Osteoblast (primary cell): Measurements from ENCODE around the gene OR52E2. TPM values are rescaled to one million over a fixed set of nuclear protein-coding genes. Genes with fewer than 3 reads are reported as not detected.

Experiments
- DNase-seq: peaks from one replicate; pipeline ENCODE4 v3.0.0; 2011; ENCODE audit warnings: low spot score, mixed read lengths; ENCODE audit not compliant: insufficient read length; ENCODE audit errors: missing footprints
- H2AFZ ChIP-seq: 2 replicates; pipeline ENCODE4 v1.6.0; 2011; ENCODE audit warnings: mild to moderate bottlenecking, low read length
- H3K27ac ChIP-seq: 2 replicates; pipeline ENCODE4 v1.5.1; 2011; ENCODE audit warnings: mild to moderate bottlenecking, low read depth, low read length, moderate library complexity
- H3K27me3 ChIP-seq: 2 replicates; pipeline ENCODE4 v1.6.0; 2012; ENCODE audit warnings: mild to moderate bottlenecking, control low read depth, inconsistent platforms, low read length, moderate library complexity; ENCODE audit not compliant: insufficient read depth
- H3K36me3 ChIP-seq: 2 replicates; pipeline ENCODE4 v1.5.1; 2011; ENCODE audit warnings: mild to moderate bottlenecking, low read length, control low read depth, moderate library complexity; ENCODE audit not compliant: insufficient read depth
- H3K4me1 ChIP-seq: 2 replicates; pipeline ENCODE4 v1.5.1; 2011; ENCODE audit warnings: mild to moderate bottlenecking, low read length, control low read depth, moderate library complexity; ENCODE audit not compliant: insufficient read depth
- H3K4me2 ChIP-seq: 2 replicates; pipeline ENCODE4 v1.6.0; 2011; ENCODE audit warnings: mild to moderate bottlenecking, low read length; ENCODE audit not compliant: insufficient read depth
- H3K4me3 ChIP-seq: fragments of 200-600 bp; sonication (generic); 3 replicates; pipeline ENCODE4 v1.5.1; 2012; ENCODE audit warnings: mild to moderate bottlenecking, low read length, inconsistent platforms; ENCODE audit not compliant: insufficient read depth
- H3K79me2 ChIP-seq: 2 replicates; pipeline ENCODE4 v1.6.0; 2012; ENCODE audit warnings: mild to moderate bottlenecking, low read length, control low read depth, inconsistent platforms; ENCODE audit not compliant: insufficient read depth
- H3K9me3 ChIP-seq: 2 replicates; pipeline ENCODE4 v1.5.1; 2011; ENCODE audit warnings: low read depth, low read length, control low read depth
- H4K20me1 ChIP-seq: 2 replicates; pipeline ENCODE4 v1.6.0; 2012; ENCODE audit warnings: mild to moderate bottlenecking, low read length, control low read depth; ENCODE audit not compliant: insufficient read depth
- CTCF ChIP-seq: IDR thresholded peaks from 2 replicates; pipeline ENCODE4 v1.5.1; 2011; ENCODE audit warnings: mild to moderate bottlenecking, low read depth, low read length, moderate library complexity; ENCODE audit errors: extremely low read depth
- total RNA-seq: library from RNA; depleted of rRNA; stranded (reverse); fragments of >200 nt; gene quantifications from 2 replicates; pipeline ENCODE4 v1.2.3, GENCODE V29; 2012

OR52E2 gene
- total RNA-seq, 1 donor = not detected

GRCh38 chr11:5083602-5084001, 24.2 kb upstream of the OR52E2 start:
- no peaks in the 10 kb centered on the region for H3K79me2 ChIP-seq
- no peaks in the 10 kb centered on the region for H3K9me3 ChIP-seq
- no peaks in the 10 kb centered on the region for H4K20me1 ChIP-seq
- H2AFZ ChIP-seq = no peak overlapping the region
- no peak for DNase-seq
- TF ChIP-seq CTCF = no peak
- H3K36me3 ChIP-seq = no peaks in the 10 kb centered on the region
- no peak overlapping the region for H3K4me3 ChIP-seq
- H3K27me3 ChIP-seq = no peaks in the 10 kb centered on the region
- H3K27ac ChIP-seq = no peak overlapping the region
- no peaks in the 10 kb centered on the region for H3K4me1 ChIP-seq
- H3K4me2 ChIP-seq = no peak overlapping the region

DNA sequence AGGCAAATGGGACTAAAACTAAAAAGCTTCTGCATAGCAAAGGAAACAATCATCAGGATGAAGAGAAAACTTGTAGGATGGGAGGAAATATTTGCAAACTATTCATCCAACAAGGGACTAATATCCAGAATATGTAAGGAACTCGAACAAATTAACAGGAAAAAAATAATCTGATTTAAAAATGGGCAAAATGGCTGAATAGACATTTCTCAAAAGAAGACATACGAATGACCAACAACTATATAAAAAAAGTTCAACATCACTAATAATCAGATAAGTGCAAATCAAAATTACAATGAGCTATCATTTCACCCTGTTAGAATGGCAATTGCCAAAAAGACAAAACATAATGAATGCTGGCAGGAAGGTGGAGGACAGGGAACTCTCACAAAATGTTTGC, 22.0 kb upstream of the OR52E2 start:
- TF ChIP-seq CTCF = no peak
- no peaks in the 10 kb centered on the region for H4K20me1 ChIP-seq

DNA sequence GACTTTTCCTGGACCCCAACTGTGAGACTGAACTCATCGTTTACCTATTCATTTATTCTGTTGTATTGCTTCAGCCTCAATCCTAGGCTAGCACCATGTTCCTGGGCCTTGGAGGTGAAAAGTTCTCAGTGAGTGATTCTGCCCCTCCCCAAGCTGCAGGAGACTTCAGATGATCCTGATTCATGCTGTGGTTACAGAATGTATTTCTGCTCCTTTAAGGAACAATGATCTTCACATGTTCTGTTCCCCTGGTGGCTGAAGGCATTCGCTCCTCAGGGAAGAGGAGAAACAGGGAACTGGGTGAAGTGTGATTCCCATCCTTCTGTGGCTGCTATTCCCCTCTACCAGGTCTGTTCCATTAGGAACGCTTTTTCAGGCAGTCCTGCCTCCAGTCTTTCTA, 12.4 kb upstream of the OR52E2 start:
- no peaks in the 10 kb centered on the region for H3K27me3 ChIP-seq
- no peak for DNase-seq
- H3K4me2 ChIP-seq = no peak overlapping the region
- H3K36me3 ChIP-seq = no peaks in the 10 kb centered on the region
- TF ChIP-seq CTCF = no peak
- no peaks in the 10 kb centered on the region for H3K4me1 ChIP-seq
- no peak overlapping the region for H2AFZ ChIP-seq
- no peaks in the 10 kb centered on the region for H3K79me2 ChIP-seq
- H3K4me3 ChIP-seq = no peak overlapping the region
- no peaks in the 10 kb centered on the region for H3K9me3 ChIP-seq
- no peaks in the 10 kb centered on the region for H4K20me1 ChIP-seq
- no peak overlapping the region for H3K27ac ChIP-seq

More for the DNA sequence above, 22.0 kb upstream of the OR52E2 start:
- Histone ChIP-seq H3K27me3 (no peaks in the 10 kb centered on the region), H3K79me2 (no peaks in the 10 kb centered on the region), H3K4me1 (no peaks in the 10 kb centered on the region), H3K27ac (no peak overlapping the region), H3K4me3 (no peak overlapping the region), H3K9me3 (no peaks in the 10 kb centered on the region), H3K36me3 (no peaks in the 10 kb centered on the region), H2AFZ (no peak overlapping the region), H3K4me2 (no peak overlapping the region)
- no peak for DNase-seq

DNA sequence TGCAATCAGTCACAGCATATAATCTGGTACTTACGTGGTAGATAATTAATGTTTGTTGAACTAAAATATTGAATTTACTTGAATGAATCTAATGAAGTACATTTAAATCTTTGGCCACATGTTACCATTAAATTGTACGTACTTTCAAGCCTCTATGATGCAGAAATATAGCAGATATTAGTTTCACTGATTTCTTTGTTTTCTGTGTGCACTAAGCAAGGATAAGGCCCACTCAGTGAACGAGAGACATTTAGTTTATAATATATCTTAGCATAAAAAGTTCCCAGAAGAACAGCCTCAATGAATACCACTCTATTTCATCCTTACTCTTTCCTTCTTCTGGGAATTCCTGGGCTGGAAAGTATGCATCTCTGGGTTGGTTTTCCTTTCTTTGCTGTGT, 9.8 kb upstream of the OR52E2 start, which contains the start of gene OR52E1:
Gene OR52E1 (plus strand): TSS at position 301 of the 400 bp plus-strand sequence.
- Histone ChIP-seq H3K4me1 (no peaks in the 10 kb centered on the region), H3K4me2 (no peak within 1 kb of the TSS), H4K20me1 (no peaks in the 10 kb centered on the region), H3K9me3 (no peaks in the 10 kb centered on the region), H3K36me3 (no peaks in the 10 kb centered on the region), H3K27me3 (no peaks in the 10 kb centered on the region), H3K27ac (no peak within 1 kb of the TSS), H3K79me2 (no peaks in the 10 kb centered on the region), H2AFZ (no peak within 1 kb of the TSS), H3K4me3 (no peak within 1 kb of the TSS)
- DNase-seq = no peak
- TF ChIP-seq CTCF = no peak
